T47D (cell line): Measurements from ENCODE around the gene RFC4.

Experiments
- DNase-seq, 2 experiments: peaks; one replicate each; pipeline versions ENCODE4 v3.0.0 to v3.0.0-alpha.2; 2011 to 2012; ENCODE audit warnings: low read depth in 1 of 2, low spot score in 1 of 2
- JUND ChIP-seq: IDR thresholded peaks from 2 replicates; pipeline ENCODE4 v1.6.1; 2012; ENCODE audit warnings: low read depth
- in situ Hi-C: cut with HindIII; loops from 2 replicates; pipeline ENCODE4 v1.10.0; 2016; ENCODE audit warnings: low sequenced_read_pairs, low pct_unique_long_range_greater_than_20kb

RFC4 gene

DNA sequence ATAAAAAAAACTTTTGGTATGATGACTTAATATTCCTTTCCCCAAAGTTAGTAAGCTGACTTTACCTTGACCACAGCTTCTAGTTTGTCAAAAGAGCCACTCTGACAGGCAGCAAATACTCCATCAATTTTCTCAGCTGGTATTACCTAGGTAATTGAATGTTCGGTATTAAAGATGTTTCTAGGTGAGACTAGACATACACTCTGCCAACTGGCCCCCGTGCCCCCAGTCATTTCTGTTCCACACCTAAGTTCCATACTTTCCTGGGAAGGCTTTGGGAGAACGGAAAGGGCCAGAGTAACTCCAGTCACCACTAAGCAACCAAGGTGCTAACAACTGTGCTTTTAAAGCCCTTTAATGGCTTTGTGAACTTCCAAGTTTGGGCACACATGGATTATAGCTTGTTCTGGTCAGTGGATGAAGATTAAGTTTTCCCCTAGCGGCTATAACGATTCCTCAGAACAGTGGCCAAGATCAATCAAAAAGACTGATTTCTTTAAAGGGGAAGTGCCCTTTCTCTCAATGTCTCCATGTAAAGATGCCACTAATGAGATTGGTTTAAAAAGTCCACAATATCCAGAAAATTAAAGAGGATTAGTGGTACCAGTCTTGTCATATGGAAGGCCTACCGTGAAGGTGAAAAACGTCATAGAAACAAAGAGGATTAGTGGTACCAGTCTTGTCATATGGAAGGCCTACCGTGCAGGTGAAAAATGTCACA is 15.9 kb downstream of the RFC4 start:
- in situ Hi-C loops, result no loop called here
- DNase-seq, result peak in 1 of 2 experiments; percentile 85
- TF ChIP-seq JUND, result peak; percentile 69

DNA sequence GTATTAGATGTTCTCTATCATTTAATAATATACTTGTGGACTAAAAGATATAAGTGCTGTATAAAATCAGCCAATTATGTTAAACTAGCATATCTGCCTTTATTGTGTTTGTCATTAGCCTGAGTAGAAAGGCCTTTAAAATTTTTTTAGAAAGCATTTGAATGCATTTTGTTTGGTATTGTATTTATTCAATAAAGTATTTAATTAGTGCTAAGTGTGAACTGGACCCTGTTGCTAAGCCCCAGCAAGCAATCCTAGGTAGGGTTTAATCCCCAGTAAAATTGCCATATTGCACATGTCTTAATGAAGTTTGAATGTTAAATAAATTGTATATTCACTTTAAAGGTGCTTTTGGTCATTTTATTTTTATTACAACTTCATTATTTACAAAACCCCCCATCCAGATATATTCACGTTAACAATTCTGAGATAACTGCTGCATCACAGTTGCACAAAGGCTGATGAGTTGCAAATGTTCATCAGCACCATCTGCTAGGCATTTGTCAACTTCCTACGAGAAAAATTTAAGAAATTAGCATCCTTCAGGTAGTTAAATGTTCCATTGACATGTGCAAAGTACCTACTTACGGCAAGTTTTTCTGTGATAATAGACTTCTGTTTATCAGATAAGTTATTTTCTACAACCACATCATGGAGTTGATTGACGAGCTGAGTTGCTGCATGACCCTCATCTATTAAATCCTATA is 16.6 kb downstream of the RFC4 start:
- TF ChIP-seq JUND, result 0 out of 2 replicates have a peak, but pooled peaks have one; percentile 14
- in situ Hi-C loops, result no loop called here
- no peak for DNase-seq

DNA sequence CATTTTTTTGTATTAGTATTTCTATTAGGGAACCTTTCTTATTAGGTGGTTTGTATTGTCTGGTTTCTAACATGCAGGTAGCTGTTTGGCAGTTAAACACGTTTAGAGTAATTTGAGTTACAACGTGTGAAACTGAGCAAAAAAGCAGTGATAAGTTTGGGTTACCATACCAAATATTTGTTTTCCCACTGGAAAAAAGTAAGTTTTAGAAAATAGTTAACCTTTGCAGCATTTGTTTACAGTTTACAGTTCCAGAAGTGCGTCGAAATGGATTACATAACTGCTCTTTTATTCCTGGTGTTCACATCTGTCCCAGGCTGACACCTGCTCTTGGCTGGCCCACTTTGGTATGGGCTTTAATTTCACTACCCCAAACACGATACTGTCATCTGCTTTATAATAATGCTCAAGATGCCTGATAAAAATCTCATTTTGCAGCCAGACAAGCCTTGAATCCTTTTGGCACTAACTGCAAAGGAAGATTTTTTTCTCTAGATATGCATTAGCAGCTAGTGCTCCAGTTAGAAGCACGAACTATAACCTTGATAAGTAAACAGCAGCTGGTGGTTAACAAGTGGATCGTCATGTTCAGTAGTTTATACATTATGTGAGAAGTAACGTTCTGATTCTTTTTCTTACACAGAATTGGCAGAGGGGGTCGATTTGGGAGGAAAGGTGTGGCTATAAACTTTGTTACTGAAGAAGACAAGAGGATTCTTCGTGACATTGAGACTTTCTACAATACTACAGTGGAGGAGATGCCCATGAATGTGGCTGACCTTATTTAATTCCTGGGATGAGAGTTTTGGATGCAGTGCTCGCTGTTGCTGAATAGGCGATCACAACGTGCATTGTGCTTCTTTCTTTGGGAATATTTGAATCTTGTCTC is 17.6 kb downstream of the RFC4 start:
- no peak; the same call in 1 of the 2 replicates for TF ChIP-seq JUND
- peak in 1 of 2 experiments; percentile 52 for DNase-seq
- in situ Hi-C loops, result no loop called here

DNA sequence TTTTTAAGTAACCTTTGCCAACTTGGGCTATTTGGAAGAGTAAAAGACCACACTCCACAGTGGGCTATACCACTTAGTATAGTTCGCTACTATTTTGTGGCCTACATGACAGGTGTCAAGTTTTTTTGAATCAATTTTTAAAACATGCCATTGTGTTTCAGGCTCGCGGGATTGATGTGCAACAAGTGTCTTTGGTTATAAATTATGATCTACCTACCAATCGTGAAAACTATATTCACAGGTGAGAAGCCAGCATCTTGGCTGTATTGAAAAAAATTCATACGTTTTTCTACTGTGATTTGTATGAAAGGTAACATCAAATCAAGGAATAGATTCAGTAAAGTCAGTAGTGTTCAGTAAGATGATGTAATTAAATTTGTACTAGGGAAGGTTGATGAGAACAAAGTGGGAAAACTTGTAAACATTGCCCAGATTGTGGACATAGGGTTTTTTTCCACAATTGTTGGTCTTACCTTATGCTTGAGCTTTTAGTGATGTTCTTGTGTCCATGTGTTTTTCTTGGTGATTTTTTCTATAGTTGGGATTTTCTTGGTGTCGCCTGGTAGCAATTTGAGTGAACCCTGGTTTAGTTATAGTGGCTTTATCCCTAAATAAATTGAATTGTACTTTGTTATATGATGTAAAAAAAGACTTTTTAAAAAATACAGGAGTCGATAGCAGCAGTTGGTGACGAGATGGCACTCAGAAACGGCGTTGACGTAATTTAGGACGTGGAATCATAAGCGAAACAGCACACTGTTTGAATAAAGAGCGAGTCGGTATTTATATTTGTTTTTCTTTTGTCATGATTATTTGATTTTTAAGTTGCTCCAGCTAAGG is 18.4 kb downstream of the RFC4 start:
- TF ChIP-seq JUND, result 0 out of 2 replicates have a peak, but pooled peaks have one; percentile 52
- peak in 1 of 2 experiments; percentile 36 for DNase-seq
- in situ Hi-C loops, result no loop called here

DNA sequence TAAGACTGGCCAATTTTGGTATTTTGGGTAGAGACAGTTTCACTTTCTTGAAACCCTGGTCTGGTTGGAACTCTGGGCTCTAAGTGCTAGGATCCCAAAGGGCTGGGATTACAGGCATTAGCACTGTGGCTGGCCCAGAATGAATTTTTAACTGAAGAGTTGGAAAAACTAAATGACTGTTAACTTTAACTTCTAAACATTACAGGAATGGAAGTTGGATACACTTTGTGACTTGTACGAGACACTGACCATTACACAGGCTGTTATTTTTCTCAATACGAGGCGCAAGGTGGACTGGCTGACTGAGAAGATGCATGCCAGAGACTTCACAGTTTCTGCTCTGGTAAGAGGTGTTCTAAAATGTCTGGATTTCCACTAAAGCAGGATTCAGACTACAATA is 19.4 kb downstream of the RFC4 start:
- DNase-seq, result no peak
- TF ChIP-seq JUND, result no peak
- in situ Hi-C loops, result no loop called here

DNA sequence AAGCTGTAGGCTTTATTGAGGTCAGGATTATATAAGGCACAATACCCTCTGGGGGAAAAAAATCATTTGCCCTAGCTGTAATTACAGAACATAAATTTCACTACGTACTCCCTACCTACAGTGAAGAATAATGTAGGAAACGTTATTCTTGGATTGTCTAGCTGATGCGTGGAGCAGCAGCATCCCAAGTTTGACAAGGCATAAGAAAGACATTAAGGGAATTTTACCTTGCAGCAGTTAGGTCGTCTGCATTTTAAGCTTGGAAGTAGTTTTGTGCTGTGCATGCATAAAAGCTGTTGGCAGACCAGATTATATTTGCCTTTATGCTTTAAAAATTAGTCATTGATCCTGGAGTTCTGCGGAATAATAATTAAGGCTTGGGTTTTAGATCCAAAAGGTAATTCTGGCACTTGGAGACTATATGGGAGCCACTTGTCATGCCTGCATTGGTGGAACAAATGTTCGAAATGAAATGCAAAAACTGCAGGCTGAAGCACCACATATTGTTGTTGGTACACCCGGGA is 20.7 kb downstream of the RFC4 start:
- in situ Hi-C loops, result no loop called here
- TF ChIP-seq JUND, result no peak; the same call in none of the 2 replicates

DNA sequence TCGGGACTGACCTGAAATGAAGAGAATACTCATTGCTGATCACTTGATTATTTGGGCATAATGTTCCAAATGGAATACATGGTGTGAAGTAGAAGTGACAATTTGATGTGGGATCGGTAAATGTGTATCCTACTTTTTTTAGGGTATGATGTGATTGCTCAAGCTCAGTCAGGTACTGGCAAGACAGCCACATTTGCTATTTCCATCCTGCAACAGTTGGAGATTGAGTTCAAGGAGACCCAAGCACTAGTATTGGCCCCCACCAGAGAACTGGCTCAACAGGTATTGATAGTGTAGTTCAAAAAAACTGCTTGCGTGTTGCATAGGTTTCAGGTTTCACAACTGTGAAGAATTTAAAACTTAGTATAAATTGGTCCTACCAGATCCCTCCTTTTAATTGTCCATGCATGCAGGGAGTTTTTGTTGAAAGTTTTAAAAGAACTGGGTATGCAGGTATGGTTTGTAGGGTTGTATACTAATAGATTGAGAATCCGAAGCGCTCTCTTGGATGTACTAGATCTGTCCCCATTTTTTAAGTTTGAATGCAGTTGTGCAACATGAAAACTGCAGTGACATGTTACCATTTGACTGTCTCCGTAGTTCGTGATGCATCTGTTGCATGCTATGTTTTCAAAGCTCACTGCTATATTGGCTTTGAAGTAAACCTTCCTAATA is 21.3 kb downstream of the RFC4 start:
- peak in 1 of 2 experiments; percentile 58 for DNase-seq
- in situ Hi-C loops, result no loop called here
- TF ChIP-seq JUND, result peak; percentile 35; the same call in 1 of the 2 replicates

More for the DNA sequence above, 20.7 kb downstream of the RFC4 start:
- DNase-seq, result no peak

DNA sequence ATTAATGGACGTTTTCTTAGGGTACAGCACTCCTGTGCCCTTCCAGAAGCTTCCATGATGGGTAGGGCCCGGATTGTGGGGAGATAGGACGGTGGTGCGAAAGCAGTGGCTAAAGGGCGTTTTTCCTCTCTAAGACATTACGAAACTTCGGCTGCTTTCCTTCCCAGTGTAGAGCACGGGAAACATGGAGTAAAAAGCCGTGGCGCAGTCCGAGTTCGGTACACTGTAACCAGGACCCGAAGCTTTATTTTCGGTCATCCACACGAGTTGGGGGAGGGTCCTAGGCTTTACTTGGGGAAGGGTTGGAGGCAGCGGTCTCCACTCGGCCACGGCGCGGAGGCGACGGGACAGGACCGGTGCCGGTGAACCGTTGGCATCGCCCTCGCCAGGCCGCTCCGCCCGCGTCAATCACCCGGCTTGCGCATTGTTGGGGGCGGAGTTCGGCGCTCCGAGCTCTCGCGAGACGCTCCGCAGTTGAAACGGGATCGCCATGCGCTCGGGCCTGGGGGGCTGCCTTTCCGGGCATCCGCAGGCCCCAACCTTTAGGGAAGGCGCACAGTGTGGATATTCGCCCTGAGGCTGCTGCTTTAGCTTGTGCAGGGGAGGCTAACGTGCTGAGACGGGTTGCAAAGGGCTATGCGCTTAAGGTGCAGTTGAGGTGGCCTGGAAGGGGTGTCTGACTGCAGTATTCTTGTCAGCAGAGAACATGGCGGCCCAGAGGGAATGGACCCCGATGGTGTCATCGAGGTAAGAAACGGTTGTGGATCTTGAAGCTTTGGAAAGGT is 22.4 kb downstream of the RFC4 start:
- no peak; the same call in none of the 2 replicates for TF ChIP-seq JUND
- DNase-seq, result peak; percentile 64 to 91
- in situ Hi-C loops, result no loop called here

DNA sequence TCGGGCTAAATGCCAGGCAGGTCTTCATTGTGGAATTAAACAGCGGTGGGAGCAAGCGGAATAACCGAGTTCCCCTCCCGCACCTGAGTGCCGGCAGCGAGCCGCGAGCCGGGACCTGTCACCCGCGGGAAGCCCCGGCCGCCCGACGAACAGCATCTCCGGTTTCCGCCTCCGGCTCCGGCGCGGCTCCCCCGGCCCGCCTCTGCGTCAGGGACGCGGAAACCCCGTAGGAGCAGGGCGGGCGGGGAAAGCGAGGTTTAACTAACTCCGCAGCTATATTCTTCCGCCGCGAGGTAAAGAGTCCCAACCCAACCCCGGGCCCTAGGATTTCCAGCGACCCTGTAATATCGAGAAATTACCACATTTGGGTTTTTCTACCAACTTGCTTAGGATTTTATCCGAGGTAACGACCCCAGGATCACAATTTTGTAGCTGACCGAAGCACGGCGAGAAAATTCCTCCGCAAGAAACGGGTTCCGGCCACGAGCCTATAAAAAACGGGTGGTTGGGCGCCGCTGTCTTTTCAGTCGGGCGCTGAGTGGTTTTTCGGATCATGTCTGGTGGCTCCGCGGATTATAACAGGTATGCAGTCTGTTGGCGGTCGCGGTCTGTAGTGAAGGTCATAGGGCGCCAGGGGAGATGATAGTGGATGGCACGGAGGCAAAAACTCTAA is 23.1 kb downstream of the RFC4 start, which contains the start of gene EIF4A2:
EIF4A2 (plus strand) TSS at position 520 of the 673 bp plus-strand sequence; CDS start at position 554, 34 bp downstream.
- DNase-seq, result peak; percentile 95 to 98
- in situ Hi-C loops, result no loop called here
- peak; percentile 68 for TF ChIP-seq JUND
